ENCODE results near the gene MOB1B. TPM values are rescaled to one million over a fixed set of nuclear protein-coding genes. Genes with fewer than 3 reads are reported as not detected.

The MOB1B gene
- total RNA-seq, 1 experiment from 2014 or later = 33.2 TPM

DNA sequence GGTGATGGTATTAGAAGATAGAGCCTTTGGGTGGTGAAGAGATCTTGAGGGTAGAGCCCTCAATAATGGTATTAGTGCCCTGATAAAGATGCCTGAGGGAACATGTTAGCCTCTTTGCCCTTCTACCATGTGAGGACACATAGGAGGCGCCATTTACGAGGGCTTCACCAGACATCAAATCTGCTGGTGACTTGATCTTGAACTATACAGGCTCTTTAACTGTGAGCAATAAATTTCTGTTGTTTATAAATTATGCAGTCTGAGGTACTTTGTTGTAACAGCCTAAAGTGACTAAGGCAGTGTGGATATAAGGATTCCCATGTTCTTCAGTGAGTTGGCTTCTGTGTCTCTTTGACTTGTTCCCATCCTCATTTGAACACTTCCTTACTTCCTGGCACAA is 11.8 kb downstream of the MOB1B start:
- TF ChIP-seq CBX3 (IDR thresholded peaks at IDR 0.05; ENCODE audit: low read depth) = no peak
- TF ChIP-seq, protein P1, sequence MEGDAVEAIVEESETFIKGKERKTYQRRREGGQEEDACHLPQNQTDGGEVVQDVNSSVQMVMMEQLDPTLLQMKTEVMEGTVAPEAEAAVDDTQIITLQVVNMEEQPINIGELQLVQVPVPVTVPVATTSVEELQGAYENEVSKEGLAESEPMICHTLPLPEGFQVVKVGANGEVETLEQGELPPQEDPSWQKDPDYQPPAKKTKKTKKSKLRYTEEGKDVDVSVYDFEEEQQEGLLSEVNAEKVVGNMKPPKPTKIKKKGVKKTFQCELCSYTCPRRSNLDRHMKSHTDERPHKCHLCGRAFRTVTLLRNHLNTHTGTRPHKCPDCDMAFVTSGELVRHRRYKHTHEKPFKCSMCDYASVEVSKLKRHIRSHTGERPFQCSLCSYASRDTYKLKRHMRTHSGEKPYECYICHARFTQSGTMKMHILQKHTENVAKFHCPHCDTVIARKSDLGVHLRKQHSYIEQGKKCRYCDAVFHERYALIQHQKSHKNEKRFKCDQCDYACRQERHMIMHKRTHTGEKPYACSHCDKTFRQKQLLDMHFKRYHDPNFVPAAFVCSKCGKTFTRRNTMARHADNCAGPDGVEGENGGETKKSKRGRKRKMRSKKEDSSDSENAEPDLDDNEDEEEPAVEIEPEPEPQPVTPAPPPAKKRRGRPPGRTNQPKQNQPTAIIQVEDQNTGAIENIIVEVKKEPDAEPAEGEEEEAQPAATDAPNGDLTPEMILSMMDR (IDR thresholded peaks at IDR 0.05 in 2 of 3, conservative IDR thresholded peaks at IDR 0.05 in 1 of 3; ENCODE audit: borderline replicate concordance in 1 of 3, insufficient read depth in 1 of 3, low read depth in 2 of 3, low read length in 2 of 3) = 0 out of 6 replicates have a peak, but pooled peaks of 1 of the 3 experiments have one; percentile 9
- DNase-seq (ENCODE audit: low read depth, low spot score) = no peak
- H2AFZ ChIP-seq (ENCODE audit: low read depth, low read length, poor library complexity, severe bottlenecking) = no peak overlapping the region
- H3K36me3 ChIP-seq (ENCODE audit: control insufficient read depth in 1 of 2, insufficient read depth in 2 of 2, low read length in 2 of 2) = no peaks in the 10 kb centered on the region
- no TSS peak for BruUV-seq (replicated peaks)
- ChIA-PET POLR2A (no interaction called here), RAD21 (ENCODE audit: low non-redundant PET in 1 of 2, low total read pairs in 2 of 2, uncharacterized antibody in 2 of 2, unreplicated experiment in 2 of 2) (no interaction called here), CTCF (no interaction called here)
- H3K9ac ChIP-seq (ENCODE audit: low read length) = no peak overlapping the region
- H3K27me3 ChIP-seq (ENCODE audit: insufficient read depth, low read length) = no peaks in the 10 kb centered on the region
- no peak for ATAC-seq
- H3K79me2 ChIP-seq (ENCODE audit: insufficient read depth, low read length) = peaks cover 64% of the 10 kb centered on the region
- no peaks in the 10 kb centered on the region for H3K4me1 ChIP-seq (ENCODE audit: control insufficient read depth in 1 of 2, insufficient read depth in 2 of 2, low read length in 2 of 2)
- H3K4me2 ChIP-seq (ENCODE audit: low read length) = no peak overlapping the region
- no peaks in the 10 kb centered on the region for H3K9me3 ChIP-seq (ENCODE audit: control insufficient read depth in 1 of 2, insufficient read depth in 1 of 2, low read depth in 1 of 2, low read length in 2 of 2)
- H3K4me3 ChIP-seq (replicated peaks in 1 of 2; ENCODE audit: low read depth in 1 of 2, low read length in 2 of 2) = no peak overlapping the region
- intact Hi-C loops (cut with micrococcal nuclease) = no loop called here
- H4K20me1 ChIP-seq (ENCODE audit: insufficient read depth) = no peaks in the 10 kb centered on the region
- no peaks in the 10 kb centered on the region for H3K9me2 ChIP-seq (ENCODE audit: insufficient read depth)
- H3K27ac ChIP-seq (ENCODE audit: low read depth, low read length) = no peak overlapping the region

DNA sequence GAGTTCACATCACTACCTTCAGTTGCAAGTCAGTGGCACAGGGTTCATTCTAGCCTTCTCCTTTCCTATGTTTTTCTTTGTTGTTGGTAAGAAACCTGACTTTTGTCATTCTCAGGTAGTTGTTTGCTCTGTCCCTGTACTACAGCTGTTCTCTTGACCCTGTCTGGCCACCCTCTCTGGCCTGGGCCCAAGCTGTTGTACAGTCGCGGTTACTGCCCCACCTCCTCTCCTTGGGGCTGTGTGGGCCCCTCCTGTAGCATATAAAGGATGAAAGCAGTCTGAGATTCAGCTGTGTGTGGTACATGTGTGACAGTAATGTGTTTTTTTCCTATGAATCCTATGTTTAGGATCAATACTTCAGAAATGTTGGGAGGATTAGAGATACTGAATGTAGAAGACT is 12.5 kb downstream of the MOB1B start:
- Histone ChIP-seq H3K4me2 (ENCODE audit: low read length) (no peak overlapping the region), H3K9ac (ENCODE audit: low read length) (no peak overlapping the region), H3K4me3 (replicated peaks in 1 of 2; ENCODE audit: low read depth in 1 of 2, low read length in 2 of 2) (no peak overlapping the region), H3K36me3 (ENCODE audit: control insufficient read depth in 1 of 2, insufficient read depth in 2 of 2, low read length in 2 of 2) (no peaks in the 10 kb centered on the region), H2AFZ (ENCODE audit: low read depth, low read length, poor library complexity, severe bottlenecking) (no peak overlapping the region), H3K9me3 (ENCODE audit: control insufficient read depth in 1 of 2, insufficient read depth in 1 of 2, low read depth in 1 of 2, low read length in 2 of 2) (no peaks in the 10 kb centered on the region), H3K27me3 (ENCODE audit: insufficient read depth, low read length) (no peaks in the 10 kb centered on the region), H3K27ac (ENCODE audit: low read depth, low read length) (no peak overlapping the region), H3K79me2 (ENCODE audit: insufficient read depth, low read length) (peaks cover 64% of the 10 kb centered on the region), H3K4me1 (ENCODE audit: control insufficient read depth in 1 of 2, insufficient read depth in 2 of 2, low read length in 2 of 2) (no peaks in the 10 kb centered on the region), H3K9me2 (ENCODE audit: insufficient read depth) (no peaks in the 10 kb centered on the region), H4K20me1 (ENCODE audit: insufficient read depth) (no peaks in the 10 kb centered on the region)
- DNase-seq (ENCODE audit: low read depth, low spot score) = no peak
- no TSS peak for BruUV-seq (replicated peaks)
- POLR2A ChIA-PET = no interaction called here
- ATAC-seq = no peak
- TF ChIP-seq POLR2AphosphoS5 (IDR thresholded peaks at IDR 0.05; ENCODE audit: low read depth, low read length) (no peak), CBX3 (IDR thresholded peaks at IDR 0.05; ENCODE audit: low read depth) (no peak), EZH2phosphoT487 (IDR thresholded peaks at IDR 0.05; ENCODE audit: borderline replicate concordance) (no peak), ATF3 (IDR thresholded peaks at IDR 0.05) (no peak), SIN3A (IDR thresholded peaks at IDR 0.05; ENCODE audit: low read depth) (no peak), ZFX (IDR thresholded peaks at IDR 0.05) (no peak), SP1 (IDR thresholded peaks at IDR 0.05; ENCODE audit: low read depth) (no peak)
- TF ChIP-seq, protein P1 (IDR thresholded peaks at IDR 0.05 in 2 of 3, conservative IDR thresholded peaks at IDR 0.05 in 1 of 3; ENCODE audit: borderline replicate concordance in 1 of 3, insufficient read depth in 1 of 3, low read depth in 2 of 3, low read length in 2 of 3) = no peak
- CTCF ChIA-PET = no interaction called here
- intact Hi-C loops (cut with micrococcal nuclease) = no loop called here
- RAD21 ChIA-PET (ENCODE audit: low non-redundant PET in 1 of 2, low total read pairs in 2 of 2, uncharacterized antibody in 2 of 2, unreplicated experiment in 2 of 2) = no interaction called here

All from HCT116 (cell line).